ENCODE data around the gene RAD51B.

DNA sequence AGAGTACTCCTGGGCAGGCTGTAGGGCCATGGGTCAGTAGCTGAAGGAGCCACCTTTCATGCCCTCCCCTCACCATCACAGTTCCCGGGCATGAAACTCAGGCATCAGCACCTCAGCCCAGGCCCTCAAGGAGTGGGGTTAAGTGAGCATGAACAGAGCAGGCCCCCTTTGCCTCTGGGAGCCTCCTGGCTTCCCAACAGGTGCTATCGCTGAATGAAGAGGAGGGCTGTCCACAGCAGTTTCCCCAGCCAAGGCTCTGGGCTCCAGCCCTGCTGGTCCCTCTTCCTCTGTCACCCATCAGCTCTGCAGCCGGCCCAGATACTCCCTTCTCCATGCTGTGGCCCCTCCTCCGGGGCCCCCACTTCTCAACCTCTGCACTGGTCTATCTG lies 789.0 kb downstream of the RAD51B start:
- TF ChIP-seq E2F5 (CRISPR knock-in tag; conservative IDR thresholded peaks at IDR 0.05) = no peak
- TF ChIP-seq ZNF337 (CRISPR knock-in tag; IDR thresholded peaks at IDR 0.05; ENCODE audit: borderline replicate concordance, low read depth) = no peak
- no peak for TF ChIP-seq PAWR (CRISPR knock-in tag; IDR thresholded peaks at IDR 0.05; ENCODE audit: borderline replicate concordance)
- TF ChIP-seq, protein P1, sequence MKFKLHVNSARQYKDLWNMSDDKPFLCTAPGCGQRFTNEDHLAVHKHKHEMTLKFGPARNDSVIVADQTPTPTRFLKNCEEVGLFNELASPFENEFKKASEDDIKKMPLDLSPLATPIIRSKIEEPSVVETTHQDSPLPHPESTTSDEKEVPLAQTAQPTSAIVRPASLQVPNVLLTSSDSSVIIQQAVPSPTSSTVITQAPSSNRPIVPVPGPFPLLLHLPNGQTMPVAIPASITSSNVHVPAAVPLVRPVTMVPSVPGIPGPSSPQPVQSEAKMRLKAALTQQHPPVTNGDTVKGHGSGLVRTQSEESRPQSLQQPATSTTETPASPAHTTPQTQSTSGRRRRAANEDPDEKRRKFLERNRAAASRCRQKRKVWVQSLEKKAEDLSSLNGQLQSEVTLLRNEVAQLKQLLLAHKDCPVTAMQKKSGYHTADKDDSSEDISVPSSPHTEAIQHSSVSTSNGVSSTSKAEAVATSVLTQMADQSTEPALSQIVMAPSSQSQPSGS (CRISPR knock-in tag; IDR thresholded peaks at IDR 0.05) = no peak
- TF ChIP-seq, protein P2, sequence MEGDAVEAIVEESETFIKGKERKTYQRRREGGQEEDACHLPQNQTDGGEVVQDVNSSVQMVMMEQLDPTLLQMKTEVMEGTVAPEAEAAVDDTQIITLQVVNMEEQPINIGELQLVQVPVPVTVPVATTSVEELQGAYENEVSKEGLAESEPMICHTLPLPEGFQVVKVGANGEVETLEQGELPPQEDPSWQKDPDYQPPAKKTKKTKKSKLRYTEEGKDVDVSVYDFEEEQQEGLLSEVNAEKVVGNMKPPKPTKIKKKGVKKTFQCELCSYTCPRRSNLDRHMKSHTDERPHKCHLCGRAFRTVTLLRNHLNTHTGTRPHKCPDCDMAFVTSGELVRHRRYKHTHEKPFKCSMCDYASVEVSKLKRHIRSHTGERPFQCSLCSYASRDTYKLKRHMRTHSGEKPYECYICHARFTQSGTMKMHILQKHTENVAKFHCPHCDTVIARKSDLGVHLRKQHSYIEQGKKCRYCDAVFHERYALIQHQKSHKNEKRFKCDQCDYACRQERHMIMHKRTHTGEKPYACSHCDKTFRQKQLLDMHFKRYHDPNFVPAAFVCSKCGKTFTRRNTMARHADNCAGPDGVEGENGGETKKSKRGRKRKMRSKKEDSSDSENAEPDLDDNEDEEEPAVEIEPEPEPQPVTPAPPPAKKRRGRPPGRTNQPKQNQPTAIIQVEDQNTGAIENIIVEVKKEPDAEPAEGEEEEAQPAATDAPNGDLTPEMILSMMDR (CRISPR knock-in tag; IDR thresholded peaks at IDR 0.05) = no peak
- no peak for TF ChIP-seq MAFG (CRISPR knock-in tag; IDR thresholded peaks at IDR 0.05)

All from HepG2 (cell line).